GM23338 (cell line): Measurements from ENCODE around the gene MEGF6. TPM values are rescaled to one million over a fixed set of nuclear protein-coding genes. Genes with fewer than 3 reads are reported as not detected.

Experiments
- ATAC-seq: fragments of 200-7000 bp; cut with Tn5 transposase; 3 replicates; pipeline ENCODE4 v1.9.1; 2020
- DNase-seq: peaks from one replicate; pipeline ENCODE4 v3.0.0-alpha.2; 2015; ENCODE audit warnings: low spot score
- H2AFZ ChIP-seq: fragments of 200-600 bp; sonication (generic); 2 replicates; pipeline ENCODE4 v1.8.0; 2016; ENCODE audit warnings: antibody characterized with exemption, mild to moderate bottlenecking, moderate library complexity
- H3F3A ChIP-seq: fragments of 200-600 bp; sonication (generic); replicated peaks from 2 replicates; pipeline ENCODE4 v1.8.0; 2017; ENCODE audit warnings: antibody characterized with exemption, mixed run types, low read depth
- H3K27ac ChIP-seq: fragments of 200-600 bp; sonication (generic); 2 replicates; pipeline ENCODE4 v1.6.1; 2016; ENCODE audit warnings: low read depth
- H3K27me3 ChIP-seq: fragments of 200-600 bp; sonication (generic); 2 replicates; pipeline ENCODE4 v1.8.0; 2016; ENCODE audit warnings: mild to moderate bottlenecking, mixed run types, moderate library complexity; ENCODE audit not compliant: insufficient read depth
- H3K36me3 ChIP-seq: fragments of 200-600 bp; sonication (generic); 2 replicates; pipeline ENCODE4 v1.8.0; 2016; ENCODE audit warnings: mild to moderate bottlenecking; ENCODE audit not compliant: insufficient read depth
- H3K4me1 ChIP-seq: fragments of 200-600 bp; sonication (generic); 2 replicates; pipeline ENCODE4 v1.8.0; 2016; ENCODE audit warnings: mild to moderate bottlenecking, moderate library complexity; ENCODE audit not compliant: insufficient read depth
- H3K4me2 ChIP-seq: fragments of 200-600 bp; sonication (generic); 2 replicates; pipeline ENCODE4 v1.7.1; 2017; ENCODE audit warnings: mixed run types
- H3K4me3 ChIP-seq: fragments of 200-600 bp; sonication (generic); 2 replicates; pipeline ENCODE4 v1.6.1; 2016; ENCODE audit warnings: mixed run types
- H3K79me2 ChIP-seq: fragments of 200-600 bp; sonication (generic); replicated peaks from 2 replicates; pipeline ENCODE4 v1.8.0; 2017; ENCODE audit warnings: mild to moderate bottlenecking; ENCODE audit not compliant: insufficient read depth
- H3K9me2 ChIP-seq: fragments of 200-600 bp; sonication (generic); 2 replicates; pipeline ENCODE4 v1.8.0; 2017; ENCODE audit not compliant: insufficient read depth
- H4K20me1 ChIP-seq: fragments of 200-600 bp; sonication (generic); replicated peaks from 2 replicates; pipeline ENCODE4 v1.8.0; 2017; ENCODE audit warnings: mild to moderate bottlenecking; ENCODE audit not compliant: insufficient read depth
- H3K27ac Mint-ChIP-seq: 2 replicates; pipeline ENCODE4 v1.8.0; 2020; ENCODE audit warnings: inconsistent platforms, mild to moderate bottlenecking, moderate library complexity, mixed read lengths
- H3K27me3 Mint-ChIP-seq: 3 replicates; pipeline ENCODE4 v1.8.0; 2022; ENCODE audit warnings: low read depth, mild to moderate bottlenecking, moderate library complexity, mixed read lengths, inconsistent platforms; ENCODE audit not compliant: insufficient read depth, poor library complexity
- H3K36me3 Mint-ChIP-seq: 3 replicates; pipeline ENCODE4 v1.8.0; 2021; ENCODE audit warnings: low read depth, mild to moderate bottlenecking, inconsistent platforms, moderate library complexity, mixed read lengths
- H3K4me1 Mint-ChIP-seq: 3 replicates; pipeline ENCODE4 v1.8.0; 2020; ENCODE audit warnings: mild to moderate bottlenecking, inconsistent platforms, mixed read lengths
- H3K4me3 Mint-ChIP-seq: 3 replicates; pipeline ENCODE4 v1.8.0; 2021; ENCODE audit warnings: moderate library complexity, mild to moderate bottlenecking, inconsistent platforms, mixed read lengths
- H3K9me3 Mint-ChIP-seq: 3 replicates; pipeline ENCODE4 v1.8.0; 2020; ENCODE audit warnings: moderate library complexity, mild to moderate bottlenecking, inconsistent platforms, mixed read lengths
- CREB1 ChIP-seq: fragments of 250-450 bp; sonication (Bioruptor Pico); IDR thresholded peaks from 2 replicates; pipeline ENCODE4 v1.5.0; 2020; ENCODE audit warnings: low read depth, mild to moderate bottlenecking, moderate library complexity
- CTCF ChIP-seq, 2 experiments: fragments of 200-600 bp in 1 of 2; sonication (generic) in 1 of 2; conservative IDR thresholded peaks; 2 replicates each; pipeline versions ENCODE4 v1.5.1 to v1.6.1; 2016 to 2017; ENCODE audit warnings: antibody characterized with exemption in 2 of 2, low read depth in 2 of 2, mild to moderate bottlenecking in 2 of 2, moderate library complexity in 1 of 2
- ETS1 ChIP-seq: IDR thresholded peaks from 2 replicates; pipeline ENCODE4 v1.6.1; 2016; ENCODE audit warnings: antibody characterized with exemption
- EZH2 ChIP-seq: fragments of 200-600 bp; sonication (generic); IDR thresholded peaks from one replicate; pipeline ENCODE4 v1.8.0; 2017; ENCODE audit warnings: antibody characterized with exemption, mild to moderate bottlenecking, low read depth; ENCODE audit not compliant: unreplicated experiment
- EZH2phosphoT487 ChIP-seq: fragments of 200-600 bp; sonication (generic); IDR thresholded peaks from one replicate; pipeline ENCODE4 v1.8.1; 2018; ENCODE audit warnings: antibody characterized with exemption; ENCODE audit not compliant: unreplicated experiment
- JUNB ChIP-seq: IDR thresholded peaks from one replicate; pipeline ENCODE4 v1.6.1; 2016; ENCODE audit warnings: antibody characterized with exemption; ENCODE audit not compliant: unreplicated experiment
- NANOG ChIP-seq: IDR thresholded peaks from 2 replicates; pipeline ENCODE4 v1.6.1; 2016; ENCODE audit warnings: antibody characterized with exemption, borderline replicate concordance
- POLR2AphosphoS5 ChIP-seq: IDR thresholded peaks from 2 replicates; pipeline ENCODE4 v1.6.1; 2016; ENCODE audit warnings: antibody characterized with exemption, low read depth
- REST ChIP-seq: IDR thresholded peaks from one replicate; pipeline ENCODE4 v1.6.1; 2018; ENCODE audit warnings: antibody characterized with exemption; ENCODE audit not compliant: unreplicated experiment
- STAT1 ChIP-seq: IDR thresholded peaks from one replicate; pipeline ENCODE4 v1.6.1; 2016; ENCODE audit warnings: antibody characterized with exemption; ENCODE audit not compliant: unreplicated experiment
- ZNF114 ChIP-seq: fragments of 250-450 bp; sonication (Bioruptor Pico); IDR thresholded peaks from 2 replicates; pipeline ENCODE4 v1.5.0; 2020; ENCODE audit warnings: mild to moderate bottlenecking, moderate library complexity
- polyA plus RNA-seq: library from polyadenylated mRNA; unstranded; fragments of >200 nt; fragmentation: Nextera tagmentation; extraction: Ambion mirVana; gene quantifications from 2 replicates; pipeline ENCODE4 v1.2.1, GENCODE V29; 2016
- total RNA-seq: library from RNA; depleted of rRNA; stranded (reverse); fragments of >200 nt; shearing (Covaris generic); gene quantifications from 2 replicates; pipeline ENCODE4 v1.2.3, GENCODE V29; 2014

MEGF6 gene
- total and polyA plus RNA-seq, 2 experiments from 2014 or later: 4.0 to 21.4 TPM

GRCh38 chr1:3505161-3505560, 106.1 kb downstream of the MEGF6 start:
- no peak overlapping the region for H3K27ac Mint-ChIP-seq
- Histone ChIP-seq H4K20me1 (no peaks in the 10 kb centered on the region; the same call in 1 of the 2 replicates), H3K9me2 (no peaks in the 10 kb centered on the region), H3K4me2 (no peak overlapping the region), H3F3A (no peaks in the 10 kb centered on the region), H3K36me3 (no peaks in the 10 kb centered on the region), H3K4me1 (no peaks in the 10 kb centered on the region), H3K79me2 (no peaks in the 10 kb centered on the region), H2AFZ (no peak overlapping the region), H3K4me3 (no peak overlapping the region), H3K27ac (no peak overlapping the region), H3K27me3 (no peaks in the 10 kb centered on the region)
- TF ChIP-seq CTCF (conservative IDR thresholded peaks at IDR 0.05; ENCODE audit: low read depth in 2 of 2): no peak
- no peak for TF ChIP-seq NANOG
- no peak for TF ChIP-seq POLR2AphosphoS5
- no peak for TF ChIP-seq JUNB
- TF ChIP-seq EZH2phosphoT487: no peak
- no peak for TF ChIP-seq REST
- no peak for TF ChIP-seq EZH2
- TF ChIP-seq ETS1: no peak
- no peak for TF ChIP-seq STAT1
- TF ChIP-seq CREB1 (CRISPR knock-in tag): no peak
- no peaks in the 10 kb centered on the region; the same call in 2 of the 3 replicates for H3K4me1 Mint-ChIP-seq
- no peak for DNase-seq
- ATAC-seq: no peak
- H3K4me3 Mint-ChIP-seq: no peak overlapping the region
- H3K9me3 Mint-ChIP-seq: no peaks in the 10 kb centered on the region
- no peaks in the 10 kb centered on the region for H3K36me3 Mint-ChIP-seq
- H3K27me3 Mint-ChIP-seq: peaks cover 7% of the 10 kb centered on the region

GRCh38 chr1:3504822-3505153, 106.5 kb downstream of the MEGF6 start:
- H3K79me2 ChIP-seq: no peaks in the 10 kb centered on the region
- H3K36me3 ChIP-seq: no peaks in the 10 kb centered on the region
- H3K4me3 ChIP-seq: no peak overlapping the region
- no peak overlapping the region for H3K27ac Mint-ChIP-seq
- no peak overlapping the region for H3K4me3 Mint-ChIP-seq
- DNase-seq (no peak), ATAC-seq (no peak)
- peaks cover 7% of the 10 kb centered on the region for H3K27me3 Mint-ChIP-seq
- H3K9me3 Mint-ChIP-seq: no peaks in the 10 kb centered on the region
- no peaks in the 10 kb centered on the region for H3K9me2 ChIP-seq
- H3K27ac ChIP-seq: no peak overlapping the region
- H3K27me3 ChIP-seq: no peaks in the 10 kb centered on the region
- no peaks in the 10 kb centered on the region; the same call in 1 of the 2 replicates for H4K20me1 ChIP-seq
- H2AFZ ChIP-seq: no peak overlapping the region
- H3K4me2 ChIP-seq: no peak overlapping the region
- H3K36me3 Mint-ChIP-seq: no peaks in the 10 kb centered on the region
- H3K4me1 Mint-ChIP-seq: no peaks in the 10 kb centered on the region; the same call in 2 of the 3 replicates
- H3F3A ChIP-seq: no peaks in the 10 kb centered on the region
- no peaks in the 10 kb centered on the region for H3K4me1 ChIP-seq
- TF ChIP-seq POLR2AphosphoS5 (no peak), NANOG (no peak), ZNF114 (CRISPR knock-in tag) (no peak), ETS1 (no peak), EZH2phosphoT487 (no peak), REST (no peak), EZH2 (no peak), JUNB (no peak)
